Muscle of arm (tissue), 12 donors: Measurements from ENCODE around the gene PSME3IP1. TPM values are rescaled to one million over a fixed set of nuclear protein-coding genes. Genes with fewer than 3 reads are reported as not detected.

Experiments
- DNase-seq: peaks from one replicate; pipeline ENCODE4 v3.0.0-alpha.2; 2013
- polyA plus RNA-seq, 12 donors: library from polyadenylated mRNA; unstranded; fragments of 120-200 nt; gene quantifications; one replicate each; pipeline ENCODE4 v1.2.1, GENCODE V29; 2013; ENCODE audit not compliant: insufficient read length in 12 of 12

Gene PSME3IP1
- polyA plus RNA-seq, 12 donors: 46.4 to 99.6 (median 60.1) TPM; not detected in 1

DNA sequence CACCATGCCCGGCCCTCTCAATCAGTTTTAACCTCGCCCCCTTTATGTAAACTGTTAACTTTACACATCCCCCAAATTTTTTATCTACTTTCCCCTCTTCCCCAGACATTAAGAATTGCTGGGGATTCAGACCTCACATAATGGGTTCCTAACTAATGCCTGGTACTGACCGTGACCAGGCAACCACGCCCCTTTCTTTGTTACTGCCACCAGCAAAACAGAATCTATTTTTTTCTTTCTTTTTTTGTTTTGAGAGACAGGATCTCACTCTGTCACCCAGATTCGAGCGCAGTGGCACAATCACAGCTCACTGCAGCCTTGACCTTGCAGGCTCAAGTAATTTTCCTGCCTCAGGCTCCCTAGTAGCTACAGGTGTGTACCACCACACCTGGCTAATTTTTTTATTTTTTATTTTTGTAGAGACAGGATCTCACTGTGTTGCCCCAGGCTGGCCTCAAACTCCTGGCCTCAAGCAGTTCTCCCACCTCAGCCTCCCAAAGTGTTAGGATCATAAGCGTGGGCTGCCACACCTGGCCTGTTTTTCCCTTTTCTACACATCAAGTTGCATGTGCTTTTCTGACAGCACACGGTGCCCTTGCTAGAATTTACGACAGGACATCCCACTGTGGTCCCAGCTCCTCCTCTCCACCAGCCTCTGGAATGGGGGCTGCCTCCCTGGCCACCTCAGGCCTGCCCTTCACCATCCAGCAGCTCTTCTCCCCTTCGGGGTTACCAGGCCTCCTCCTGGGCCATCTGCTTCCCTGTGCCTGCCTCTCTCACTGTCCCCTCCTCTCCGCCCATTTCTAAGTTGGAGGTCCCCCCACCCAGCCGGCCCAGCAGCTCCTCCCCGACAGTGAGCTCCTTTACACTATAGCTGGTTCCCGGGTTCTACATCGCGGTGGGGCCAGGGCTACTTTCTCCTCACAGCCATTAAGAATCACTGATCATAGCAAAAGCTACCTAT lies 82.7 kb downstream of the PSME3IP1 start:
- DNase-seq: no peak

Other genes starting within 250 kb of the PSME3IP1 start
- gene CETP, start 224.1 kb downstream of the PSME3IP1 start, polyA plus RNA-seq: 10 to 100 TPM in 1 of 12 donors, 1 to 10 TPM in 9, not detected in 2; 5.6 to 10.1 (median 7.3) TPM
- 10 to 100 TPM in 1 of 12 donors, 1 to 10 TPM in 10, not detected in 1; 3.1 to 11.0 (median 4.8) TPM for gene NLRC5, start 196.5 kb downstream of the PSME3IP1 start, polyA plus RNA-seq
- 10 to 100 TPM in 11 of 12 donors, not detected in 1; 23.0 to 50.7 (median 26.5) TPM for gene CPNE2, start 93.5 kb downstream of the PSME3IP1 start, polyA plus RNA-seq
- 10 to 100 TPM in 11 of 12 donors, not detected in 1; 17.3 to 37.3 (median 27.7) TPM for gene RSPRY1, start 290 bp upstream of the PSME3IP1 start, polyA plus RNA-seq
- 10 to 100 TPM in 11 of 12 donors, not detected in 1; 39.5 to 57.2 (median 51.9) TPM for gene ARL2BP, start 59.2 kb upstream of the PSME3IP1 start, polyA plus RNA-seq
- 10 to 100 TPM in 1 of 12 donors, 1 to 10 TPM in 8, under 1 TPM in 2, not detected in 1; 0.84 to 31.7 (median 1.2) TPM for gene PLLP, start 98.6 kb upstream of the PSME3IP1 start, polyA plus RNA-seq
- gene CCL22, start 172.7 kb upstream of the PSME3IP1 start, polyA plus RNA-seq: under 1 TPM in 9 of 12 donors, not detected in 3; 0.05 to 0.88 (median 0.11) TPM
- 10 to 100 TPM in 1 of 12 donors, 1 to 10 TPM in 10, not detected in 1; 2.8 to 10.4 (median 4.3) TPM for gene CX3CL1, start 186.5 kb upstream of the PSME3IP1 start, polyA plus RNA-seq
- gene CCL17, start 218.7 kb upstream of the PSME3IP1 start, polyA plus RNA-seq: under 1 TPM in 1 of 12 donors, not detected in 11; 0.65 TPM